ENCODE data around the gene MLLT10.

DNA sequence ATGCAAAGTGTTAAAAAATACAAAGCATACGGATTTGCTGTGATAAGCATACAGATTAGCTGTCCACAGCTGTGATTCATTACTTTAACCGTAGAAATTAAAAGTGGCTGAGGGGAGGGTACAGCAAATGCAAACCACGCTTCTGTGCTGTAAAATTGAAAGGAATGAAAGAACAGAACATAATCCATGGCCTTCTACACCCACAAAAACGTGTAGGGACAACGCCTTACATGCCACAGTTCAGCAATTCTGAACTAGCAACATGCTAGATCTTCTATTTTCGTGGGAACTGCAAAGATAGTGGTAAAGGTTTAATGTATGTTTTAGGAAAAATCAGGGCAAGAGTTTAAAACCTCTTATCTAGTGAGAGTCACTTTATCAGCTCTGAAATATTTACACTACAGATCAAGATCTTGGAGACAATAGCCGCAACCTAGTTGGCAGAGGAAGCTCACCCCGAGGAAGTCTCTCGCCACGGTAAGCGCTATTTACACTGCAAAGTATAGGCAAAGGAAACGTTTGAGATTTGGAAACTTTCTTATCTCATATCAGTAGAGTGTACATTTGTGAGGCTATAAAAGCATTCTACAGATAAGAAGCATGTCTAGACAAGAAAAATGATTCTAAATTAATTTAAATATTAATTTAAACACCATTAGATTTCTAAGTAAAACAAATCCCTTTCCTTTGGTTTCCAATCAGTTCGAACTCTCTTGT, 193.6 kb downstream of the MLLT10 start:
- TF ChIP-seq EP300 (IDR thresholded peaks at IDR 0.05) (no peak), POLR2A (IDR thresholded peaks at IDR 0.05) (no peak)
- TF ChIP-seq, protein P1, sequence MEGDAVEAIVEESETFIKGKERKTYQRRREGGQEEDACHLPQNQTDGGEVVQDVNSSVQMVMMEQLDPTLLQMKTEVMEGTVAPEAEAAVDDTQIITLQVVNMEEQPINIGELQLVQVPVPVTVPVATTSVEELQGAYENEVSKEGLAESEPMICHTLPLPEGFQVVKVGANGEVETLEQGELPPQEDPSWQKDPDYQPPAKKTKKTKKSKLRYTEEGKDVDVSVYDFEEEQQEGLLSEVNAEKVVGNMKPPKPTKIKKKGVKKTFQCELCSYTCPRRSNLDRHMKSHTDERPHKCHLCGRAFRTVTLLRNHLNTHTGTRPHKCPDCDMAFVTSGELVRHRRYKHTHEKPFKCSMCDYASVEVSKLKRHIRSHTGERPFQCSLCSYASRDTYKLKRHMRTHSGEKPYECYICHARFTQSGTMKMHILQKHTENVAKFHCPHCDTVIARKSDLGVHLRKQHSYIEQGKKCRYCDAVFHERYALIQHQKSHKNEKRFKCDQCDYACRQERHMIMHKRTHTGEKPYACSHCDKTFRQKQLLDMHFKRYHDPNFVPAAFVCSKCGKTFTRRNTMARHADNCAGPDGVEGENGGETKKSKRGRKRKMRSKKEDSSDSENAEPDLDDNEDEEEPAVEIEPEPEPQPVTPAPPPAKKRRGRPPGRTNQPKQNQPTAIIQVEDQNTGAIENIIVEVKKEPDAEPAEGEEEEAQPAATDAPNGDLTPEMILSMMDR (IDR thresholded peaks at IDR 0.05) = no peak
